GM12878 (cell line): Measurements from ENCODE around the gene RAD51B.

Experiments
- CEBPB ChIP-seq, 2 experiments: fragments of 150-350 bp in 1 of 2; IDR thresholded peaks; 2 replicates each; pipeline ENCODE4 v1.6.1; 2012 to 2014; ENCODE audit warnings: low read depth in 2 of 2, low read length in 2 of 2, borderline replicate concordance in 1 of 2, inconsistent platforms in 1 of 2
- CTCF ChIP-seq, 3 experiments: IDR thresholded peaks in 2 of 3; conservative IDR thresholded peaks in 1 of 3; 2 replicates each; pipeline ENCODE4 v1.5.1; 2011; ENCODE audit warnings: low read depth in 3 of 3, low read length in 3 of 3, mild to moderate bottlenecking in 3 of 3, control low read depth in 2 of 3, moderate library complexity in 2 of 3, inconsistent platforms in 1 of 3, mixed read lengths in 1 of 3; ENCODE audit not compliant: control insufficient read depth in 2 of 3, insufficient read depth in 1 of 3; ENCODE audit errors: extremely low read depth in 1 of 3

GRCh38 chr14:68777644-68778043 is 958.1 kb downstream of the RAD51B start:
- no peak for TF ChIP-seq CTCF (IDR thresholded peaks at IDR 0.05 in 2 of 3, conservative IDR thresholded peaks at IDR 0.05 in 1 of 3; ENCODE audit: control insufficient read depth in 2 of 3, extremely low read depth in 1 of 3, insufficient read depth in 1 of 3, low read depth in 3 of 3, low read length in 3 of 3)
- TF ChIP-seq CEBPB (IDR thresholded peaks at IDR 0.05; ENCODE audit: borderline replicate concordance in 1 of 2, low read depth in 2 of 2, low read length in 2 of 2) = no peak
